ENCODE measurements around the gene DTNA.

DTNA gene

DNA sequence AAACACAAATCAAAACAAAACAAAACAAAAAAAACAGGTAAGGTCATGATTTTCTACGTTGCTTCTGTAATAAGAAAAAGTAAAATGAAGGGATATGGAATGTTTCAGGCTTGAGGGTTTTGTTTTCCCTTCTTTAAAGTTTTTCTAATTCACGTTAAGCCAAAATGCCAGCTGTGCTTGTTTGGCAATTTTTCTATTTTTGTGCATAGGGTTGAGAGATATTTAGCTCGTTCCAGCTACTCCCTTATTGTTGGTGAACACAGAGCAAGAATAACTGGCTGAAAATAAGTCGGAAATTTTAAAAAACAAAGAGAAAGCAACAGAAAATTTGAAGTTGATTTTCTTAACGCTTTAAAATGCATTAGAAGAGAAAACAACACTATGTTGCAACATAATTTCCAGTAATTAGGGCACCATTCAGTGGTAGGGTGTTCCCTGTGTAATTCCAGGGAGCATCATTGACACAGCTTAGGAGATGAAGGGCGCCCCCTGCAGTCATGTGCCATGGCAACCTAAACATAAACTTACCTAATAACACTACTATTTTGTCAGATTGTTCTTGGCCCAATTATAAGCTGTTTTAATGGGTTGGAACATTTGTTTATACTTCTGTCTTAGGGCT, 99.5 kb downstream of the DTNA start:
- DNase-seq = peak; percentile 11

DNA sequence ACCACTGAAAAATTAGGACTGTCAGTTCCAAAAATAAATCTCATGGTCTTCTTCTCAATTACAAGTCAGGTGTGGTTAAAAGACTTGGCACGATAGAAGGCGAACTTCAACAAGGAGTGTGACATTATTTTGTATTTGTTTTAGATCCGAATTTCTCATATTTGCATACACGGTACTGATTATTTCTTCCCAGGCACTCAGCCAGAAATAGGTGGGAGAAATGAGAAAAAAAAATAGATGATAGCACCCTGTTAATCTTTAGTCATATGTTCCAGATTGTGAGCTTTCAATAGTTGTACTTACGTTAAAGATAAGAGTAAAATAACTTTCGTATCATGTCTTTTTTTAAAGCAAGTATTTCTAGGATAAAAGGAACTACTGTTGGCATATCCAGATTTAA, 106.1 kb downstream of the DTNA start:
- DNase-seq = no peak

DNA sequence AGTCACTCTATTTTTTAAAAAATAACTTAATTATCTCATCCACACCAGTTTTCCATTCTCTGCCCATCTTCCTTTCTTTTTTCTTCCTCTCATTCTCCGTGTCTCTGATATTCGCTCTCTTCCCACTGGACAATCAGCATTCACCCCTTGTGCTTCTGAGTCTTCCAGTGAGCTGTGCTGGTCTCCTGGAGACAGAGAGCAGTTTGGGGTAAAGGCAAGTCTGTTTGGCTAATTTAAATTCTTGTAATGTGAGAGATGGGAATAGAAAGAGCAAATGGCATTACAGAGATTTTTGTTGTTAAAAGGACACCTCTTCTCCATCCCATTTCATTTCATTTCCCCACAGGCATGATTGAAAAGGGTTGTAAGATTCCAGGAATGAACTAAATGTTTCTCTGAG, 107.5 kb downstream of the DTNA start:
- DNase-seq = no peak

DNA sequence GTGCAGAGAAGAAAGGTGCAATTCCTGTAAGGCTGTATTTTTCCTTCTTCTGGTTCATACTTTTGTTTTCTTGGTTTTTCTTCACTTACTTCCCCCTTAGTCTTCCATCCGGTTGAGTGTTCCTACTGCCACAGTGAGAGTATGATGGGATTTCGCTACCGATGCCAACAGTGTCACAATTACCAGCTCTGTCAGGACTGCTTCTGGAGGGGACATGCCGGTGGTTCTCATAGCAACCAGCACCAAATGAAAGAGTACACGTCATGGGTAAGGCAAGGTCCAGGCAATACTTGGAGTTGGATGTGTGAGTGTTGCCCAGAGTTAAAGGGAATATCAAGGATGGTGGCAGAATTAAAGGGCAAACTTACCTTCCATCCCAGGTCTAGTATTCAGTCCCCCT, 108.0 kb downstream of the DTNA start:
- DNase-seq = no peak

DNA sequence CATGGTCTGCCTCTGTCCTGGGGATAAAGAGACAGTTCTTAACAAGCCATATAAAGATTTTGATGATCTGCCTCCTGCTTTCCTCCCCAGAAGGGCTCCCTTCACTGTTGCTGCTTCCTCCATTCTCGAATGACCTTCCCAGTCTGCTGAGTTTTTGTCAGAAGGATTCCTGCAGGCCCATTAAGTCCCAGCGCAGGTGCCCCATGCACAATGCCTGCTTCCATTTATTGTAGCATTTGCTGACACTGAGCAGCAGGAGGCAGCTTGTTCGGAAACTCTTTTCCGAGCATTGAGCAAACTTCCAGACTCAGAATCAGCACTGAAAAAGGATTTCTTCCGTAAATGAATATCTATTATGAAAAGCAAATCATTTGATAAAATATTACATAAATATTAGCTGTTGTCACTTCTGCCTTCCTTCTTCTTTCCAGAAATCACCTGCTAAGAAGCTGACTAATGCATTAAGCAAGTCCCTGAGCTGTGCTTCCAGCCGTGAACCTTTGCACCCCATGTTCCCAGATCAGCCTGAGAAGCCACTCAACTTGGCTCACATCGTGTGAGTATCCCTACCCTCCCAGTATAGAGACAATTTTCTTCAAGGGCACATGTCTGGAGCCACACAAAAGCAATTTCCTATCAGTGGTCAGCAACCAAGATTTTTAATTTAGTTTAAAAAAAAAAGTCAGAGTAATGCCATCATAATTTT, 110.4 kb downstream of the DTNA start:
- DNase-seq = no peak

DNA sequence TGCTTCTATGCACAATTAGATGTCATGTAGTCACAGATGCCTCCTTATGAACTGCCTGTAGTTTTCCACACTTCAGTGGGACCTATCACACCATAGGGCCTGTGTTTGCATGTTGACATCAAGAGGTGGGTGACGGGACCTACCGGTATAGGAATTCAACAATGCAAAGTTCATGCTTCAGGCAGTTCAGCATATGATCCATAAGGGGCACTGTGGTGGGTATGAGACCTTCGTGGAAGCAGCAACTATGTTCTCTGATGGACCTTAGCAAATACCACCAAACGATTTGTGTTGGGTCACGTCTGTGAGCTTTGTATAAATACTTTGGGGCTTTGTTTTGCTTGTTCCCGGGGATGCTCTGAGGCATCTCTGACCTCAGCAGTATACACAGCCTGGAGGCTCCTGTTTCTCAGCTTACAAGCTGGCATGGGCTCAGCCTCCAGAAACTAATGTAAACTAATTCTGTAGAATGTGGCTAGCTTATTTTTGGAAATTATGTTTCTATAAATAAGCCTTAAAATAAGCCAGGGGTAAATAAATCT, 111.6 kb downstream of the DTNA start:
- no peak for DNase-seq

DNA sequence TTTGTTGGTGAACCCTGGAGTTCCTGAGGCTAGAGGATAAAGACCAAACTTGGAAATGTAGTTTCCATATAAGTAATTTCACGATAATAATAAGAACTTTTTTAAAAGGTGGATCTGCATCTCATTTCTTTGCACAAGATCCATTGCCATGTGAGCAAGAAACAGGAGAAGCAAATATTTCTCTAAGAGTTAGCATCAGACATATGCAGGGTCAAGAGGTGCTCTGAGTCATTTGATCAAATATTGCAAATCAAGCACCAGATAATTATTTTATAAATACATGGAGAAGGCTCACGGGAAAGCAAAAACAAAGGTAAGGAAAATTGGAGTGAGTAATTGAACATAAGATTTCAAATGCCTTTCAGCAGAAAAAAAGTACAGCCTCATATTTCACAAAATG, 118.0 kb downstream of the DTNA start:
- no peak for DNase-seq

DNA sequence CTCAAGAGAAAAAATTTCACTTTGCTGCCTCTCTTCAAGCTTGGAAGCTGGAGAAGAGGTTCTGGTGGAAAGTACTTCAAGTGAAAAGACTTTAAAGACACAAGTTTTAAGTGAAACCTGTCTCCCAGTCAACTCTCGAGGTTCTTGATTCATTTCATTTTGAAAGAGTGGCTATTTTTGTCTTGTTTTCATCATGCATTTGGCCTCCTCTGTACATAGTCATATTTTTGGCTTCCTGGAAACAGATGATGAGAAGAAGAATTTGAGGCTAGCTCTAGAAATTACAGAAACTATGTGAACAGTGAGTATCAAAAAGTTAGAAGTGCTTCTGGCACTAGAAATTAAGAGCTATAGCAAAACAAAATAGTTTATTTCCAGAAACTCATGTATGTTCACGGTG, 124.8 kb downstream of the DTNA start:
- DNase-seq = no peak

DNA sequence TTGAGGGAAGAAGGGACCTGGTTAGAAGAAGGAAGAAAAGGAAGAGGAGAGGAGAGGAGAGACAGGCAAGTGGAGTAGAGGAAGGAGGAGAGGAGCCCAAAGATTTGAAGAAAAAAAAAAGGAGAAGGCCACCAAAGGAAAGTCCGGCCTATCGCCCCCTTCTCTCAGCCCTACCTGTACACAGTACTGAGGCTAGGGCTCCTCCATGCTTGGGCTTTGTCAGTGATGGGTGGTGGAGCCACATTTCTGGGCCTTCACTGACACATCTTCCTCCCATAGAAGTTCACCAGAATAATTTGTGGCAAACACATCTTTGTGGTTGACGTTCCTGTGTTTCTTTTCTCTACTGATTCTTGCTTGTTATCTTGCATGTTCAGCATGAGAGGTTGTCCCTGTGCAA, 125.4 kb downstream of the DTNA start:
- DNase-seq = no peak

DNA sequence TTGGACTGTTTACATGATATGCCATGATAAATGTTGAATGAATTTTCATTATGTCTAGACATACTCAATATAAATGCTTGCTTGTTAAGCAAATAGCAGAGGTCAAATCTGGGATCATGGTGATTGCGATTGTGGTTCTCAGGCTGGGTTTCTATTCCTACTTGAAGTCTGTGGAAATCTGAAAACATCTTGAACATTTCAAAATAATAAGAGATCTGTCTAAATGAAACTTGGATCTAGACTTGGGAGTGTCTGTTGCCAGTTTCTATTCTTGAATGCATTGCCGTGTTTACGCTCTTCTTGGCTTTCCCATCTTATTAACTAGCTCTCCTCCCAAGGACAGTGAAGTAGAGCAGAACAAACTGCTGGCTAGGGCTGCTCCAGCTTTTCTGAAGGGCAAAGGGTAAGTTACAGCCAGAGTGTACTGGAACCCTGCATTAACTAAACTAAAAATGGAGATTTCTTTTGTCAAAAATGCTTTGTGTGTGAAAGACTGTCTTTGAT, 127.7 kb downstream of the DTNA start:
- no peak for DNase-seq

DNA sequence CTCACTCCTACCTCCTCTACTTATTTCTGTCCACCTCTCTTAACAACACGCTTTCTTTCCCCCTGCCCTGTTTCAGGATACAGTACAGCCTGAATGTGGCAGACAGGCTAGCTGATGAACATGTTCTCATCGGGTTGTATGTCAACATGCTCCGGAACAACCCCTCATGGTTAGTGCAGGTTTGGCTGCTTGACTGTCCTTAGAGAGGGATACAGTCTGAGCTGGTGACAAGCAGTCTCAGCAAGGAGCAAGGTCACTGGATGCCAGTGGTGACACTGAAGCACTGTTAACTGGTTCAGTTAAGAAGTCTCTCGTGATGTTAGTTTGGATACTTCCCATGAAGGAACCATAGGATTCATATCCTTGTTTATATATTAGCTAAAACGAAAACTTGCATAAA, 128.6 kb downstream of the DTNA start:
- DNase-seq = no peak

DNA sequence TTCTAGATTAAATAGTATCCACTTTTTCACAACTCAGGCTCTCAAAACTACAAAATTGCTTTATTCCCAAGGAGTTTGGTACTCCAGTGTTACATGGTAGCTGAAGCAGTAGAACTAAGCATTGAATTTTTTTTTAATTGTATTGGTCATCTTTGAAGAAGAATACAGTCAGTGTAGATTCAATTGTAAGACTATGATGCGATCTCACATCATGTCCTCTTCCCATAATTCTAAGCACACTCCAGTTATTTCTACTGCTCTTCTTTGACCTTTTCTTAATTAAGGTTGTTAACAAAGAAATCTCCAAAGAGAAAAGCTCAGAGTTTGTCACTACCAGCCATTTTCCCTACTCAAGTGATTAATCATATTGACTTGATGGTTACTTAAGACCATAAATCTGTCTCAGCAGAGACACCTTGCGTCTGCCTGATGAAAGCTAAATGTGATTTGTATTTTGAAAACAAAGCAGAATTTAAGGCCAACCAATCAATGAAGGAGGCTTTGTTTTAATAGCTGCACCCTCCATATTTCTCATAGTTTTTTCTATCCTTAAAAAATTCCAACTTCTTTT, 130.2 kb downstream of the DTNA start:
- no peak for DNase-seq

DNA sequence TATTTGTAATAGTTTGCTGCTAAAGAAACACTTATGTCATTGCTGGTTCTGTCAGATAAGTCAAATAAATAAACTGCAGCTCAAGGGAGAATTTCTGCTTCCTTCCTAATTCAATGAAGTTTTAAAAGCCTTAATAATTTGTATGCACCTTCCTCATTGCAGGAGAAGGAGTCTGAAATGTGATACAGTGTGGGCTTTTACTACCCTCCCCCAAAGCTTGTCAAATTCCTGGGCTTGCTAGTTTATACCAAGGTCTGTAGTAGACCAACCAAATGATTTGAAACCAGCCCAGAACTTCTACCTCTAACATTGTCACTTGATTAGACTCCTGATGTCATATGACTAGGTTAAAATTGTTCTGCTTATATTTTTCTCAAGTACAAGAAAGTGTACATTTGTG, 131.8 kb downstream of the DTNA start:
- DNase-seq = no peak

DNA sequence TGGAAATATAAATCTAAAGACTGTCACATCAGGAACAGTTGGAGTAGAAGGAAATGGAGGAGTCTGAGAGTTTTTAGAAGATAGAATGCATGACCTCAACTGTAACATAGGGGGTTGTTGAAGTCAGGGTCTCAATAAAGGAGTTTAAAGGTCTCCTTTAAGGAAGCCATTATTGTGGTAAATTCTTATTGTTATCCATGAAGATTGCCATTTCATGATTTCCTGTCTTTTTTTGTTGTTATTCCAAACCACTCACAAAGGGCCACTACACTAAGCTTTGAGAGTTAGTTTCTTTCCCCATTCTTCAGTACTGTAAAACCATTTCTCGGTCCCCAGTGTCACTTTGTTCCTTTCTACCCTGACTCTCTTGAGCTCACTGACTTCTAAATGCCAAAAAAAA, 134.0 kb downstream of the DTNA start:
- DNase-seq = no peak

DNA sequence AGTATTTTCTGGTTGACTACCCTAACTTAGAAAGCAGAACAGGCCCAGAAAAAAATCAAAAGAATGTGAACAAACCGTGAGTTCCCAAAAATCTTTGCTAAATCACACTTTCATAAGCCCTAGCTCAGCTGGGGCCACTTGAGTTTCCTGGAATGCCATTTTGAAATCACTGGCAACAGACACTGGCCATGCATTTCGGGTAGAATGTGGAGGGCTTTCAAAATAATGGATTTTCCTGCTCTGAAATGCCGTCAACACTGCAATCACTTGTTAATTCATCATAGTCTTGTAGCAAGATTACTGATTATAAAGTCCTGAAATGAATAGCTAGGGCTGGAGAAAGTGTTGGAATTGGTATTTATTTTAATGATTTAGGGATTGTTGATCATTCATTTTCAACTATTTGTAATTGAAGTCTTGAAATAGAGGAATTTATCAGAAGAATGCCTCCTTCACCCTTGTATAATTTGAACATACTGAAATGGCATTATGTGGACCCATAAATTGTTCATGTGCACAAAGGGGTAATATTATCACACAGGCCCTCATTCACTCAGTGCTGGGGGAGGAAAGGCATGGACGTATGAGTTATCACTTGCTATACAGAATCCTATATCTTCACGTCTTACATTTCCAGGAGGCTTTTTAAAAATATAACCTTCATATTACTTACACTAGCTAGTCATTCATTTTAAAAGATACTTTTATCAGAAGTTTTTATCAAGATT, 134.8 kb downstream of the DTNA start:
- no peak for DNase-seq

DNA sequence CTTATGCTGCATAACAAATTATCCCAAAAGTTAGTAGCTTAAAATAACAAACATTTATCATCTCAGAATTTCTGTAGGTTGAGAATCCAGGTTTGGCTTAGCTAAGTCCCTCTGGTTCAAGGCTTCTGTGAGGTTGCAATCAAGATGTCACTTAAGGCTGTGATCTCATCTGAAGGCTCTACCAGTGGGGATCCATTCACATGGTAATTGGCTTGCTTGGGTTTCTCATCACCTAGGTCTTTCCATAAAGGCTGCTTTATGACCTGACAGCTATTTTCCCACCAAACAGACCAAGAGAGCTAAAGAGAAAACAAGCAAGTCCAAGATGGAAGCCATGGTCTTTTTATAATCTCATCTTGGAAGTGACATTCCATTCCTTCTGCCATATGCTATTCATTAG, 137.3 kb downstream of the DTNA start:
- DNase-seq = no peak

DNA sequence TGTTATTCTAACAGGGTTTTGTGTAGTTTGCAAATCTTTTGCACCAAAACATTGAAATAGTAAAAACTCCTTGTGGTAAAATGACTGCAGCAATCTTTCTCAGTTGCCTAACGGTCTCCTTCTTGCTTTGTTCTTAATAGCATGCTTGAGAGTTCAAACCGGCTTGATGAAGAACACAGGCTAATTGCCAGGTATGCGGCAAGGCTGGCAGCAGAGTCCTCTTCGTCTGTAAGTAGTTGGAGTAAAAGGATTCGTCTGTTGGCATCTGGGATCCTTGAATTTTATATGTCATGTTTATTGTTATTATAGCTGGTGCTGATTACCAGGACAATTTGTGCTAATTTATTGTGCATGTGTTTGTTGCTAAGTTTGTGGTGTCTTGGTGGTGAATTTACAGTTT, 138.1 kb downstream of the DTNA start:
- DNase-seq = no peak

DNA sequence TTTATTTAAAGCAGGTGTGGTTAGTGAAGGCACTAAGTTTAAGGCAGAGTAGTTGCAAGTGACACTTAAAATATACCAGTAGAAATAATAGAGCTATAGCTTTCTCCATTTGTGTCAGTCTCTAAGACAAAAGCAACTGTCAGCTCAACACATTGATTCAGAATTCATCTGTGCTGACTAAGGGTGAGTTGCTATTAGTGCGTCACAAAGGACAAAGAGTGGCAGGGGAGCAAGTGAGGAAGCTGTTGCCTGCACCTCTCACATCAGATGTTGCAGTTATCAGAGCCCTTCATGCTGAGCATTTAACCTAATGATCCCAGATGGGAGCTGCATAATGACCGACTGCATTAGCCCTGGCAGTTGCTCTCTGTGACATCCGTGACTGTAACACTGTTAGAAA, 138.6 kb downstream of the DTNA start:
- DNase-seq = no peak

DNA sequence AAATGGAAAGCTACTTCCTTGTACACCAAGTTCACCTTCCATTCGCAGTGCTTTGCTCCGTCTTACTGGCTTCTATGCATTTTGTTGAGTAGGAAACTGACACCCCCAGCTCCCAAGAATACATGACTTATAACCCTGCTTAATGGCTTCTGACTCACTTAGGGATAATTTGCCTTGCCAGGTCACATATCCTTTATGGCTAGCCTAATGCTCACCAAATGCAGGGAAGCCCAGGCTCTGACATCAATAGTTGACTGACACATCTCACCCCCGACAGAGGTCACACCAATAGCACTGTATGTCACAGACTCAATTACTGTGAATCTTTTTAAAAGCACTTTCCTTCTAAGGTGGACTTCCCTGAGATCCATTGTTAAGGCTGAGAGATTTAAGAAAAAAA, 147.2 kb downstream of the DTNA start:
- no peak for DNase-seq

DNA sequence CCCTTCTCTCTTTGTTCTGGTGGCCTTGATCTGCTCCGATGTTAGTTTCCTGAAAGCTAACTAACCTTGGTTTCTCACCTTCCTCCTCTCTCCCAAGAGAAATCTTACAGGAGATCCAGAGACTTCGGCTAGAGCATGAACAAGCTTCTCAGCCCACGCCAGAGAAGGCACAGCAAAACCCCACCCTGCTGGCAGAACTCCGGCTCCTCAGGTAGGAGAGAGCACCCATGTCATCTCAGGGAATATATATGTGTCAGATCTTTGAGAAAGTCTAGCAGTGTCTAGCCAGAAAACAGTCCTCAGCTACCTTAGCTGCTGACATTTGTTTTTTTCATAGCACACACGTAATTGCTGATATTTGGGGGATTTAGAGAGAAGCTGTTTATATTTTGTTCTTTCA, 148.1 kb downstream of the DTNA start:
- no peak for DNase-seq

DNA sequence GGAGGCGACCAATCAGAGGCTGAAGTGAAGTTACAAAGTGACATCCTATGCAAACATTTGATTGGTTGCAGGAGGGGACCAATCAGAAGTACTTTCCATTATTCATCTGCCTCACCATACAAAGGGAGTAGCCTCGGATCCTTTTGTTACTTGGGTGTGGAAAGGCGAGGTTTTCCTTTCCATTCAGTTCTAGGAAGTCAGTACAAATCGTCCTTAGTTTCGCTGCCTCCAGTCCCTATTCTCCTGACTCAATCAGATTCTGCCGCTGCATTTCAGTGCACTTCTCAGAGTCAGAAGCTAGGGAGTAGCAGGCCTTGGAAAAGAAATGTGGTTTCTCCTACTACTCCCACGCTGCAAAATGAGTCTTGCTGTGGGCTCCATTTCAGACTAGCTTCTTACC, 149.4 kb downstream of the DTNA start:
- DNase-seq = no peak

DNA sequence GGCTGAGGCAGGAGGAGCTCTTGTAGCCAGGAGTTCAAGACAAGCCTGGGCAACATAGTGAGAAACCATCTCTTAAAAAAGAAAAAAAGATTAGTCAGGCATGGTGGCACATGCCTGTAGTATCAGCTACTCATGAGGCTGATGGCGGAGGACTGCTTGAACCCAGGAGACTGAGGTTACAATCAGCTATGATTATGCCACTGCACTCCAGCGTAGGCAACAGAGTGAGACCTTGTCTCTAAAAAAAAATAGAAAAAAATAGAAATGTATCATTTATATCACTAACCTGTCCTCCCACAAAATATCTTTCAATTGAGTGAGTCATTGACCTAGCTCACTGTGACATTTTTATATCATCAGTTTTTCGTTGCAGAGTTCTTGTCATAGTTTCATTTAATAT, 152.5 kb downstream of the DTNA start:
- no peak for DNase-seq

DNA sequence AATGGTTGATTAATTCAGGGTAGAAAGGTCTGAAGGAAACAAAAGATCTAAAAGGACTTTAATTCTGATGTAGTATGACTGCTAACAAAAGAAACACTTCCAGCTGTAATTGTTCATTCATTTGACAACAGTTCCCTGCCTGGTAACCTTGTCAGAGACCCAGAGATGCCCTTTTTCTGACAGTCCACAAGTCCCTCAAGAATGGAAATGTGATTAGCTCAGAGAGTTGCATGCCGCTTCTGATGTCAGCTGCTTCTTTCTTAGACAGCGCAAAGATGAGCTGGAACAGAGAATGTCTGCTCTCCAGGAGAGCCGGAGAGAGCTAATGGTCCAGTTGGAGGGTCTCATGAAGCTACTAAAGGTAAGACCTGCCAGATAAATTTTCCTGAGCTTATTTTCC, 153.6 kb downstream of the DTNA start:
- DNase-seq = no peak

Measured in NCI-H446 (cell line).